HG02642 (cell line): ENCODE data around the gene ACTR3C.
"Not testable (repeated sequence)": the region's sequence is repeated elsewhere in the genome, so short reads cannot be mapped to it uniquely, and the experiment has no call there.

ENCODE experiments used
- ATAC-seq: cut with Tn5 transposase; IDR thresholded peaks from one replicate; pipeline ENCODE4 v1.9.1; 2021; ENCODE audit warnings: mild to moderate bottlenecking; ENCODE audit not compliant: unreplicated experiment, poor library complexity

ACTR3C gene

GRCh38 chr7:150220673-150221181 lies 102.6 kb downstream of the ACTR3C start:
- not testable (repeated sequence) for ATAC-seq

GRCh38 chr7:150219941-150220658 lies 103.2 kb downstream of the ACTR3C start:
- ATAC-seq: not testable (repeated sequence)

GRCh38 chr7:150206848-150207247 lies 116.5 kb downstream of the ACTR3C start:
- ATAC-seq: not testable (repeated sequence)

- ATAC-seq: not testable (repeated sequence)
These were observed 117.5 kb downstream of the ACTR3C start for GRCh38 chr7:150205866-150206265.

GRCh38 chr7:150204577-150204976 lies 118.8 kb downstream of the ACTR3C start:
- not testable (repeated sequence) for ATAC-seq

- ATAC-seq: not testable (repeated sequence)
These were observed 120.5 kb downstream of the ACTR3C start for GRCh38 chr7:150202894-150203293.
